NCI-H510A (cell line): ENCODE data around the gene TSKU.

ENCODE experiments used
- DNase-seq: peaks from one replicate; lab custom pipeline; 2025; lab: John Stamatoyannopoulos, UW

TSKU gene

GRCh38 chr11:76752321-76753143 lies 30.6 kb upstream of the TSKU start:
- no peak for DNase-seq

DNA sequence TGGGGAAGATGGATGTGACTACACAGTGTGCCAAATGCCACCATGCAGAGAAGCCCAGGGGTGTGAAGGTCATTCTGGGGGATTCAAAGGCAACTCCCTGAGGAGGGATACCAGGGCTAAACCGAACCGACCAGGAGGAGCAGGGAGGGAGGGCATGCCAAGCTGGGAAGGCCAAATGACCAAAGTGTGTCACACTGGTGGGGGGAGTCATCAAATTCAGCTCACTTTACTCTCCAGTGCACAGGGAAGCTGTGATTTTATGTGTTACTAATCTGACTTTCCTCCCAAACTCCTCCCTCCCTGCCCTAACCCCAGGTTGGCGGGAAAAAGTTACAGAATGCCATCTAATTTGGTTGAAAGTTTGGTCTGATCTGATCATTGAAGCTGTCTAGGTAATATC lies 29.7 kb upstream of the TSKU start:
- no peak for DNase-seq

DNA sequence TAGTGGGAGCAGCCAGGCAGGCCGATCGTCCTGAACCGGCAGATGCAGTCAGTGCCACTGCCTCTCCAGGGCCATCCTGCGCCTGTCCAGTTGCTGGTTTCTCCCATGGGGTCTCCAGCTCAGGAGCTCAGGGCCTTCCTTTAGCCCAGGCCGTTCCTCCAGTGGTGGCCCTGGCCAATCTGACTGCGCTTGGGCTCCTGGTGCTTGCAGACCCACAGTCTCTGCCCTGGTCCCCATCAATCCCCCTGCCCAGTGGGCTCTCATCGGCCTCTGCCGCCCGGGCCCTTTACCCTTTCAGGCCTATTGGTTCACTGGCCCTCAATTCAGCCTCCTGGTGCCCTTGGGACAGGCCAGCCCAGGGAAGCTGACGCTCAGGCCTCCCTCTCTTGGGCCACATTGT lies 29.2 kb upstream of the TSKU start:
- DNase-seq, result no peak

DNA sequence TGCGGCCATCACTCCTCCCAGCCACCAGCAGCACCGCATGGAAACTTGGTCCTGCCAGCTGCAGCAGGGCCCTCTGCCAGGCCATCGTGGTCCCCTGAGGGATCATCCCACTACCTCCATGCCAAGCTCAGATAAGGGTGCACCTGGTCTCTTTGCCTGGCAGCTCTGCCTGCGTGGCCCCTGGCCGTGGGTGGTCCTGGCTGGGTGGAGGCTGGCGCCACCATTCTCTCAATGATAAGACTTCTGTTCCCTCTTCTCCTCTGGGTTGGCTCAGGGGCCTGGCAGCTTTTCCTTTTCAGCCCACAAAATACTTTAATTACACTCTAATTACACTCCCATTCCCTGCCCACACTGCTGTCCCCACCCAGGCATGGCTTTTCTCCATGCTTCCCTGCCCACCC lies 26.8 kb upstream of the TSKU start:
- DNase-seq, result no peak

DNA sequence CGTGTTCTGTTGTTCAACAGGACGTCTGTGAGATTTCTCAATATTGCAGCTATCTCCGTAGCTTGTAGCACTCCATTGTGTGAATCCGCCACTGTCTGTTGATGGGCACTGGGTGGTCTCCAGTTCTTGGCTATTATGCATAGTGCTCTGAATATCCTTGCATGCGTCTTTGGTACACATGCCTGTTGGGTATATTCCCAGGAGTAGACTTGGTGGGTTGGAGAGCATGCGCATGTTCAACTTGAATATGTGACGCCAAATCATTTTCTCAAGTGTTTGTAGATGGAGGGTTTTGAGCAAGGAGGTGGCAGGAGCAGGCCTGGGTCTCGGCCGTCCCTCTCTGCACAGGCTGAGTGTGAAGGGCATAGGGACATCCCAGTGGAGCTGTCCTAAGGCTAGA lies 24.8 kb upstream of the TSKU start:
- no peak for DNase-seq

- no peak for DNase-seq
Observed at GRCh38 chr11:76759092-76759491, 24.1 kb upstream of the TSKU start.

- DNase-seq, result no peak
Observed at GRCh38 chr11:76759517-76759916, 23.6 kb upstream of the TSKU start.

DNA sequence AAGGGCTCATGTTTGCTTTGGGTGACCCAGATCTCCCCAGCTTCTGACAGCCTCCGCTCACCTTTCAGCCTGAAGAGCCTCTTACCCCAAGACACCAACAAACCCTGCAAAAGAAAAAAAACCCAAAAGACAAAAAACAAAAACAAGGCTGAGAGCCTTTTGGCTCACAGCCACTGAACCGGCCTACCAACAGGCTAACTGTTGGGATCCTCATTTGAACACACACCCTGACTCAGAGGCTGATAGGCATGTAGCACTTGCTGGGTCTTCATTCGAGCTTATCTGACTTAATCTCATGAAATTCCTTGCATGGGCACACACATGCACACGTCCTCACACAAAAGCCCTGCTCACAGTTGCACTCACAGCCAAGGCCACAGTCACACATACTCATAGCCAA lies 22.9 kb upstream of the TSKU start:
- DNase-seq, result no peak

DNA sequence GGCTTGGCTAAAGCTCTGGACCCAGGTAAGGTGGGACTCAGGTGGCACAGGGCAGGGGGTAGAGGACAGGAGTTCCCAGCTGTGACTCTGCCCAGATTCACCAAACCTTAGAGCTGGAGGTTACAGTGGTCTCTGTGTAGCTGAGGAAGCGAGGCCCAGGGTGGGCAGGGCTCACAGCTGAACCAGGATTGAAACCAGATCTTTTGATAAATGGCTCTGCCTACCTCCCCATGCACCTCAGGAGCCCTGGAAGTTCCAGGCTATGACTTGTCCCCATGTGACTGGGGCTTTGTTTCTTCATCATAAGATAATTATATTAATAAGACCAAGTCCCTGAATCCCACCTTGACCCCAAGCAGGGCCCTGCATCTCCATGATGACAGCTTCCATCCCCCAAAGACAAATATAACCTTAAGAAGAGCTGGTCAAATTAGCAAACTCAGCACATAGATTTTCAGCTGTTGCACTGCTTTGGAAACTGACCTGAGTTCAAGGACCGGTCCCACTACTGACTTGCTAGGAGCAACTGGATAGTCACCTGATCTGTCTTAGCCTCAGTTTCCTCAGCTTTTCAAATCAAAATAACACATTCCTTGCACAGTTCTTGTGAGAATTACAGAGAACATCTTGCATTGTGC lies 21.3 kb upstream of the TSKU start:
- DNase-seq, result no peak

- DNase-seq, result no peak
Observed at GRCh38 chr11:76762356-76762752, 20.8 kb upstream of the TSKU start.

DNA sequence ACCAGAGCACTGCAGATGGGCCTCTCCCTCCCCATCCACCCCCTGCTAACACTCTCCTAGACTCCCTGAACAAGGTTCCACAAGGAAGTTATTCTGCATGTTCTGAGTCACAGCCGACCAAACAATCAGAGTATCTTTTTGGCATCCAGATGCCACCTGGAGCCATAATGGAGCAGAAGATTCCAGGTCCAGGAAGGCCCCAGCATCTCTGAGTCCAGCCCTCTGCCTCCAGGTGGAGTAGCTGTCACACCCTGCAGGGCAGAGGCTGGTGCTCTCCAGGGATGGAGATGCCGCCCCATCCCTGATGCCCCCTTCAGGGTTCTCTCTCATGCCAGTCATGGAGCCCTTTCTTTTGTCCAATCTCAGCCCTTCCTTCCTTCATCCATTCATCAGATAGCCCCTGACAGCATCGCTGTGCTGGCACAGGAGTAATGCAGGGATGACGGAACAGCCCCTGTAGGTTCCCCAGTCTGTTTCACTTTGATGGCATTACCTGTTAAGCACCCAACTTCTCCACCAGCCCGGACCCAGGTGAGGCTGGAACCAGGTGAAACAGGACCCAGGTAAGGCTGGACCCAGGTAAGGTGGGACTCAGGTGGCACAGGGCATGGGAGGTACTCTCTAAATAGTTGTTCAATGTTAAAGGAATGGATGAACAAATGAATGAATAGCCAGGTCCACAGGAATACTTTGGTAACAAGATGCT lies 20.1 kb upstream of the TSKU start:
- DNase-seq, result no peak

DNA sequence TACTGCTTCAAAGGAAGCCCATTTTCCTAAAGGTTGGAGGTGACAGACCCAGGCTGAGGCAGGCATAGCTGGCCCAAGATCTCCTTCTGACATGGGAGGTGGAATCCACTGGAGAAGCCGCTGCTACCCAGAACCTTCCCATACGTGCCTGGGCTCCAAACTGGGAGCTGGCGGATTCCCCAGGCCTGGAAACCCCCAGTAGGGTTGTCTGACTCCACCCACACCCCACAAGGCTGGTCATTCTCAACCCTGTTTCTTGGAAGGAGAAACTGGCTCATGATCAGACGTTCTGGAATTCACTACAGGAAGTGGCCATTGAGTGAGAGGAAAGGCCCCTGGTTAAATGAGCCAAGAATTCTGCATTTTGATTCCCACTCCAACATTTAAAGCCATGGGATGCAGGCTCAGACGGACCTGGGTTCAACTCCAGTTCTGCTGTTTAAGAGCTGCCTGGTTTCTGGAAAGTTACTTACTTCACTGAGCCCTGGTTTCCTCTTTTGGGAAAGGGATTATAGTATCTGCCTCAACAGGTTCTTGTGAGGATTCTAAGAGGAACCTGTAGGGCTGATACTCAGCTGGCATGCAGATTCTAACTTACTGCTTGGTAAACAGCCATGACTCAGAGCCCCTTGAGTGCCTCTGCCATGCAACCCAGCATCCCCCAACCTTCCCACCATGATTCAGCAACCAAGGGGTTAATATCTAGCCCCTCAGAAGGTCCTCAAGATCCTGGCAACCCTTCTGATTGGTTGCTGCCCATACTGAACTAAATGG lies 19.4 kb upstream of the TSKU start:
- DNase-seq, result no peak

- no peak for DNase-seq
Observed at GRCh38 chr11:76764941-76765665, 18.1 kb upstream of the TSKU start.

- no peak for DNase-seq
Observed at GRCh38 chr11:76765863-76766350, 17.2 kb upstream of the TSKU start.

DNA sequence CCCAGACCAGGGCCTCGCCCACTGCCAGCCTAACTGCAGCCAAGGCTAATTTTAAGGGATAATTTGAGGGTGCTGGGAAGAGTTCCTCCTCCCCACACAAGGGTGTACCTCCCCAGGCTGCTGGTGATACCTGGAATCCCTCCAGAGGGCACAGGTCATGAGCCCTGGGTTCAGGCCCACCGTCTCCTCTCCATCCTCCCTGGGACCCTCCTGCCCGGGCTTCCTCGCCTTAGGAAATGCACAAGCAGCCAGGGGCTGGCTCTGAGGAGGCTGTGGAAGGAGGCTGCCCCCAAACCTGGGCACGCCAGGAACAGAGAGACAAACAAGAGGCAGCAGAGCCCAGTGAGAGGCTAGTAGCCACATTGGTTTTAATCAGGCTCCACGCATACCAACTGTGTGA lies 16.6 kb upstream of the TSKU start:
- DNase-seq, result no peak

DNA sequence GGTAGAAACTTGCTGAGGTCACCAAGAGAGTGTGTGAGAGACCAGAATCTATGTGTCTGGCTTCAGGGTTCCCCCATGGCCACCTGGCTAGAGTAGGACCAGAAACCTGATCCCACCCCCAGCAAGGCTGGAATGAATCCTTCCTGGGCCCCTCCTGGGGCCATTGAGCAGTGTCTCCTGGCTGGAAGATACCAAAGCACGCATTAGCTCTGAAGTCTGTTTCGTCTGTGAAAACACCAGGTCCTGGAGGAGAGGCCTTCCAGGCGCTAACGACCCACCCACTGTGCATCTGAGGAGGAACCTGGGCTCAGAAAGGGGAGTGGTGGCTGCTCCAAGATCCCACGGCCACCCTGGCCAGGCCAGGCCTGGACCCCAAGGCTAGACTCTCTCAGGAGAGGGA lies 15.5 kb upstream of the TSKU start:
- DNase-seq, result no peak

GRCh38 chr11:76768088-76768908 lies 14.9 kb upstream of the TSKU start:
- DNase-seq, result no peak

- DNase-seq, result no peak
Observed at GRCh38 chr11:76768909-76769560, 14.1 kb upstream of the TSKU start.

- DNase-seq, result no peak
Observed at GRCh38 chr11:76769645-76770586, 13.2 kb upstream of the TSKU start.
